GM18861 (cell line): ENCODE data around the gene CSRP2.
A peak's percentile ranks its signal among the peaks of the same experiment; 100 is the strongest.

Experiments used
- ATAC-seq: cut with Tn5 transposase; IDR thresholded peaks from one replicate; pipeline ENCODE4 v1.9.1; 2021; ENCODE audit not compliant: unreplicated experiment

The CSRP2 gene

DNA sequence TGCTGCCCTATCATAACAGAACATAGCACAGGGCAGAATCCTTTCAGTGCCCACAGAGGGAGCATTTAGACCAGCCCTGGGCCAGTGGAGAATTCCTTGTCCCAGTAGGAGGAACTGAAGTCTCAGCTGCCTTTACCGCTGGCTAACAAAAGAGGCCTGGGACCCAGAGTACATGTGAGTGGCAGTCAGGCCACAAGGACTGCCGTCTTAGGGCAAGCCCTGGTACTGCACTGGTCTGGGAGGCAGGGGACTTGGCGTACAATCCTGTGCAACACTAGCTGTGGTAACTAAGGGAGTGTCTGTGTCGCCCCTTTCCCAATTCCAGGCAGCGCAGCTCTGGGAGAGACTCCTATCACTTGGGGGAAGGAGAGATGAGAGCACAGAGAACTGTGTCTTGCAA is 17.0 kb upstream of the CSRP2 start:
- no peak for ATAC-seq

- ATAC-seq: no peak
Observed at GRCh38 chr12:76891609-76892008, 12.8 kb upstream of the CSRP2 start.

DNA sequence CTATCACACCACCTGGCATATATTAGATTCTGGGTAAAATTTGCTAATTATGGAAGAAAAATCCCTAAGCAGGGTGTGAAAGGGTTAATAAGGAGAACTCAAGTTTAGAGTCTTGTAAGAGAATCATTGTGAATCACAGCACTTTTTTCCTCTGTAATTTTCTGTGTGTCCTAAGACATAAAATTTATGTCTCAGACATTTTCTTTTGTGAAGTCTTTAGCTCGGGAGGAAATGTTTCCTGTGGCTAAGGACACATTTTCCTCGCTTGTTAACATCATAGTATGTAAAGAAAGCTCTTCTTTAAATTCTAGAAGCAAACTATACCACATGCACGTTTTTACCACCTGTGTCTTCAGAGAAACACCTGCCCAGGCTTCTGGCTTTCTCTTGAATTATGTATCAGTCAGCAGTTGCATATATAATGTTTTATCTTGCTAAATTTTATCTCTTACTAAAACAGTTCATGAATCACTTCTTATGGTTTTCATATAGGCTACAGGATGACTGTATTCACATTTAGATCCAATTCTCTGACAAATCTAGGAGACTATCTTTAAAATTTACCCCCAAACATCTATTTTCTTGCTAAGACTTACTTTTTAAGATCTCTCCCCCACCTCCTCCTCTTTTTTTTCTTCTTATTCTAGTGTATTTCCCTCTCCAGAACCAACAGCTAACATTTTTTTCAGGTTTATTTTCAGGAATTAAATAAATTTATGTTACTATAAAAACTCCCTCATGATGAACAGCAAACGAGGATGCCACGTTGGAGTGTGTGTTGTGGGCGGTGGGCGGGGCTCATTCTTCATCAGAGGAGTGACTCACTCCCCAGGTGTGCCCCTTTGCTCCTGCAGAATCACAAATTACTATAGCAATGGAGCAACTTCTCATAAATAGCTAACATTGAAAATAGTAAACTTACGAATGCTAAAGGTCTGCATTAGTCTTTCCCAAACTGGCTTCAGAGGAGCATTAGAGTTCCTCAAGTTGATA is 11.6 kb upstream of the CSRP2 start:
- ATAC-seq: no peak

GRCh38 chr12:76888775-76889174 is 10.0 kb upstream of the CSRP2 start:
- ATAC-seq: no peak

- ATAC-seq: no peak
Observed at GRCh38 chr12:76883811-76884210, 5.0 kb upstream of the CSRP2 start.

DNA sequence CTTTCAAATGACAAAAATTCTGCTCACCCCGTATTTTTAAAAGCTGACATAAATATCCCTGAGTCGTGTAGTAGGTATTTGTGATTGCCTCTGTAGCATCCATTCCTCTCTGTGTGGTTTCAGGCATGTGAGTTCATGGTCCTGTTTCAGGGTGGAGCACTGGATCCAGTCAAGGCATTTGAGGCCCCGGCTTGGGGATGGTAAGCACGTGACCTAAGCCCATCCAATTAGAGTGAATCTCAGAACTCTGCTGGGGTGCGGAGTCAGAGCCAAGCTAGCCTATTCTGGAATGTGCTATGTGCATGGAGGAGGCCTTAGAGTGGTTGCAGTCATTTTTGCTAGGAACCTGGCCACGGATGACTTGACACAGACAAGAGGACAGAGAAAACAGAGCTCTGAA is 4.3 kb upstream of the CSRP2 start:
- no peak for ATAC-seq

DNA sequence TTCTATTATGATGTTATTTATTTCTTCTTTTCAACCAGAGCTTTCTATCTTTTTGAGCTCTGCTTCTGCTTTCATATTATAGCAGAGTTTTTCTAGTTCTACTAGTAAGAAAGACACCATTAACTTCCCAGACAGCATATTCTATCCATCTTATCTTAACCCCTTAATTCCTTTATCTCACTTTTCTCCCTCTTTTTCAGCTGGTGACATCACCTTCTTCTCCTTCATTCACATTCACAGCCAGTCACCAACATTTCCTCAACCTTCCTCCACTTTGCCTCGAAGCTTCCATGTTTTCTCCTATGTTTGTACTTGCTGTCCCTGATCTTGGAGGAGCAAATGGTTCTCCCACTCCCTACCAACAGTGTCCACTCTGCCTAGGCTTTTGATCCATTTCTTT is 3.5 kb upstream of the CSRP2 start:
- ATAC-seq: no peak

- ATAC-seq: no peak
Observed at GRCh38 chr12:76881142-76881541, 2.3 kb upstream of the CSRP2 start.

DNA sequence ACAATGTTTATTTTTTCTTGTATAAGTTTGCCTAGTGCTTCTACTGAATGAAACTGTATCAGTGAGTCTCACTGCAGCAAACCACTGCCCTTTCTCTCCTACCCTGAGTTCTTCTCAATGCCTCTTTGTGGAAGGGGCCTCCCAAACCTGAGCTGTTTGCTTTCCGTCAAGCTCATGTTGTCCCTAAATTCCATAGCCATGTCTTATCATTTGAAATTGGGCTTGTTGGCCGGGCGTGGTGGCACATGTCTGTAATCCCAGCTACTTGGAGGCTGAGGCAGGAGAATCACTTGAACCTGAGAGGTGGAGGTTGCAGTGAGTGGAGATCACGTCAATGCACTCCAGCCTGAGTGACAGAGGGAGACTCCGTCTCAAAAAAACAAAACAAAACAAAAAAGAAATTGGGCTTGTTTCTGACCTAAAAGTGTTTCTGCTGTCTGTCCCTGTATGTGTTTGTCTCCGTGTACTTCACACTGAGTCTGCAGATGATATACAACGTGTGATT is 1.8 kb upstream of the CSRP2 start:
- ATAC-seq: no peak

- no peak for ATAC-seq
Observed at GRCh38 chr12:76879710-76880518, 1.1 kb upstream of the CSRP2 start.

GRCh38 chr12:76878099-76878898 is 520 bp downstream of the CSRP2 start:
- peak; percentile 19 for ATAC-seq

DNA sequence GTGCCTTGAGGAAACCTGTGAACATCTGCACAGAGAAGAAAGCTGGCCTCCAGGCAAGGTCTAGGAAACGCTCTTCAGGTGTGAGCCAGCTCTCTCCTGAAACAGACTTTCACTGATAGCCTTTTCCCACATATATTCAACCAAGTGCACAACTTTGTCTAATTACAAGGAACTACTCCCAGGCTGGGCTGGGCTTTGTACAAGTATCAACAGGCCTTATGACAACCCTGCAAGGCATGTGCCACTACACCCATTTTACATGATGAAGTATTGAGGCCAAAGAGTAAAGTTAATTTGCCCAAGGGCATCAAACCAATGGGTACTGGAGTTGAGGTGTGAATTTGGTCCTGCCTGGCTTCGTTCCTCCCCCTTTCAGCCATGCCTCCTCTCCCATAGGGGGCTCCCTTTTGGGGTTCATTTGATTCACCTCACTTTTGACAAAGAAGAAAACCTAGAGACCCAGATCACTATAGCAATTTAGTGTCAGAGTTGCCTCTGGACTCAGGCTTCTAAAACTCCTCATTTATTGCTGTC is 2.1 kb downstream of the CSRP2 start:
- no peak for ATAC-seq

DNA sequence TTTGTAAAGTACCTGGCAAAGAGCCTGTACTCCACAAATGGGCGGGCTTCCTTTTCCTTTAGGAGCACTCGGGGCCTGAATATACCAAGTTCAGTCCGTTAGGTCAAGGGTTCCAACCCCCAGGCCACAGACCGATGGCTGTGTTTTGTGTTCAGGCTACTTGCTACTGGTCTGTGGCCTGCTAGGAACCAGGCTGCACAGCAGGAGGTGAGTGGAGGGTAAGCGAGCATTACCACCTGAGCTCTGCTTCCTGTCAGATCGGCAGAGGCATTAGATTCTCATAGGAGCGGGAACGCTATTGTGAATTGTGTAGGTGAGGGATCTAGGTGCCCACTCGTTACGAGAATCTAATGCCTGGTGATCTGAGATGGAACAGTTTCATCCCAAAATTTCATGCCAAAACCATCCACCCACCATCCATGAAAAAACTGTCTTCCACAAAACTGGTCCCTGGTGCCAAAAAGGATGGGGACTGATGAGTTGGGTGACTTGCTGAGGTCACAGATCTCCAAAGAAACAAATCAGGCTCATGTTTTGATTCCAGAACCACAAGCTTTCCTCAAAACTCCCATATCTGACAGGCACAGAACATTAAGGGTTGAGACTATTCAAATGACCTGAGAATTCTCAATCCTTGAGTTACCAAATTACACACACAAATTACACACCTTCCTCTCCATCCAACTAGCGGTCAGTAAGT is 4.2 kb downstream of the CSRP2 start:
- ATAC-seq: no peak

DNA sequence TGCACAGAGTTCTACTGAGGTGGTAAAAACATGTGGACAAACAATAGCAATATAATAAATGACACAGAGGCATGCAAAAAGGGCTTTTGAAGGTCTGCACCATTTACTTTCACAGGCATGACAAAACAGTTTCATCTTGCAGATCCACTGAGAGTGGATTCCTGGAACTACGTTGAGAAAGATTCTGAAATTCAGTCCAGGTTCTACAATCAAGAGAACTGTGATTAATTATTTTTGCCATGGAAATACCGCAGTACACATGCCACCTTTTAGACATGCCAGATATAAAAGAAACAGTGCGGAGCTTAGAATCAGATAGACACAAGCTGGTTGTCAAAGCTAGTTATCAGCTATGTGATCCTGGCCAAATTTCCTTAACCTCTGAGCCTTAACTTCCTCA is 4.8 kb downstream of the CSRP2 start:
- ATAC-seq: no peak

GRCh38 chr12:76872415-76872814 is 6.4 kb downstream of the CSRP2 start:
- no peak for ATAC-seq

DNA sequence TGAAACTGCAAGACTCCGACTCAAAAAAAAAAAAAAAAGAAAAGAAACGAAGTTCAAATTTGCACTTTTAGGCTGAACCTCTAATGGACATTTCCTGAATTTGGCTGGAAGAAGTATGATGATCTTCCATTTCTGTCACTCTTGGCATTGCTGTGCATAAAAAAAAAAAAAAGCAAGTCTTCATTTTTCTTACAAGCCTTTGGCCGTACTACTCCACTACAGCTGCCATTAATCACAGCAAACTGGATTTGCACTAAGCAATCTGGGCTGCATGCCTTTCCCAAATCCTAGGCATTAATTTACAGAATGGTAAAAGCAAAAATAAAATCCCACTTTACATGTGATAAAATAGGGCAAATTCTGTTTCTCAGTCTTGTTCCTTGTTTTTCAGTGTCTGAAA is 7.1 kb downstream of the CSRP2 start:
- no peak for ATAC-seq

DNA sequence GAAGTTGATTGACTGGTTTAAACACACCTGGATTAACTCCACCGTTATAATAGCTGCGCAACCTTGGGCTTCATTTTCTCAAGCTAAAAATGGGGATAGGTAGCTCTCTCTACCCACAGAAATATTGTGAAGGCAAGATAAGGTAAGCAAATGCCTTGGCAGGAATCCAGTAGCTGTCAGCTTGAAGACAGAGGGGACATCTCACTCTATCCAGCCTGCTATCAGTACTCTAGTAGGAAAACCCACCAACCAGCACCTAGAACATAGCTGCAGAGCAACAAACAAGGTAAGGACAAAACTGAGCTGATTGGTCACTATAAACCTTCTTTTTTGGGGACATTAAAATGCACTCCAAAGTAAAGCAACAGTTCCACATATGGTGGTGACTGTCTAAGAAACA is 7.7 kb downstream of the CSRP2 start:
- ATAC-seq: no peak

DNA sequence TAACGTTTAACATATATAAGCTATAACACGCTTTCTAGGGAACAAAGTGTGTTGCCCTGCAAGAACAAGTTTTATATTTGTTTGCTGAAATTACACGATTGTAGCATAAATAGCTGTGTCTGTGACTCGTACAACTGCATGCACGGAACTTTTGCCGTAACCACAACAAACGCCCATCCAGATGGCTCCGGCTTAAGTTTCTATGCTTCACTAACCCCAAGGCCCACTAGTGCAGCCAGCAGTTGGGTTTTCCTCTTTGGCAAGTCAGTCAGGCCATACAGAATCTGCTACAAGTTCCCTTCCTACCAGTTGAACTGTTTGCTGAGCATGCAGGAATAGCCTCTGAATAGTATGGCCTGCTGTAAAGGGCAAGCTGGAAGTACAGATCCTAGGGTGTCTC is 12.1 kb downstream of the CSRP2 start:
- ATAC-seq: no peak

DNA sequence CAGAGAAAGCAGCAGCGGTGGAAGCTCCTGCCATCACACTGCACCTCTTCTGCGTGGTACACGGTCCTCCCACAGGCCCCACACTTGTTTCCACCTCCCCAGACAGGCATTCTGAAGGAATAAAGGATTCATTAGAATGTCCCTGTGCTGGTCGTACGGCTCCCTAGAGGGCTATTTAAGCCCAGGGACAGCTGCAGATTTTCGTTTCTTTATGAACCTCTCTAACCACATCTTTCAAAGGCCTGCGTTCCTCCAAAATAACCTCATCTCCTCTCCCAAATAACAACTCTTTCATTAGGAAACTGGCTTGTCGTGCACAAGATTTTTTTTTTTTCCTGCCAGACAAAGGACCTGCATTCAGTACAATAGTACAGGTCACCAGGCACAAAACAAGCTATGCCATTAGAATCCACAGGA is 12.7 kb downstream of the CSRP2 start:
- no peak for ATAC-seq

DNA sequence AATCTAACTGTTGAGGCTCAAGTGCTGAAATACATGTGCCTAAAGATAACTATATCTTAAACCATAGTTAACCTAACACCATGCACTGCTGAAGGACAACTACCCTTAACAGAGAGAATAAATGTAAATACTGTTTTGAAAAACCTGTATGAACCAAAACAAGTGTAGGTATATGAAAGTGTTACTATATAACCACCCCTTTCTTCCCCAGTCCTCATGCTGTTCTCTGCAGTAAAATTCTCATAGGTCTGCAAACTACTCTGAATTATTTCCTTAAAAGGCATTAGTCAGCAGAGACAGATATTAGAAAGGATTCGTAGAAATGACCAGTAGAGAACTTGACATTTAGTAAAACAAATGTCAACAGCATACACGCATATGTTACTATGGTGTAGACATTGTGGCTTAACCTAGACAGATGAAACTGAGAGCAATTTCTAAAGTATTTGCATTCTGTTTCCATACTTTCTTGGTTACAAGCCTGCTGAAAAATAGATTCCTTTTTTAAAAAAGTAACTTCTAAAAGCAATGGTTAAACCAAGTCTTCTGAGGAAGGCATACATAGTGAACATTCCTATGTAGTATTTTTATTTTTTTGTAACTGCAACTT is 13.9 kb downstream of the CSRP2 start:
- peak; percentile 57 for ATAC-seq
